Inflammatory macrophage treated with lipopolysaccharide for 1 hour (primary cell): ENCODE results near the gene C3AR1.
"Not testable (repeated sequence)": the region's sequence is repeated elsewhere in the genome, so short reads cannot be mapped to it uniquely, and the experiment has no call there.

Experiments
- DNase-seq, 2 donors: peaks; one replicate each; pipeline ENCODE4 v3.0.0-alpha.2; 2020 to 2022

C3AR1 gene

DNA sequence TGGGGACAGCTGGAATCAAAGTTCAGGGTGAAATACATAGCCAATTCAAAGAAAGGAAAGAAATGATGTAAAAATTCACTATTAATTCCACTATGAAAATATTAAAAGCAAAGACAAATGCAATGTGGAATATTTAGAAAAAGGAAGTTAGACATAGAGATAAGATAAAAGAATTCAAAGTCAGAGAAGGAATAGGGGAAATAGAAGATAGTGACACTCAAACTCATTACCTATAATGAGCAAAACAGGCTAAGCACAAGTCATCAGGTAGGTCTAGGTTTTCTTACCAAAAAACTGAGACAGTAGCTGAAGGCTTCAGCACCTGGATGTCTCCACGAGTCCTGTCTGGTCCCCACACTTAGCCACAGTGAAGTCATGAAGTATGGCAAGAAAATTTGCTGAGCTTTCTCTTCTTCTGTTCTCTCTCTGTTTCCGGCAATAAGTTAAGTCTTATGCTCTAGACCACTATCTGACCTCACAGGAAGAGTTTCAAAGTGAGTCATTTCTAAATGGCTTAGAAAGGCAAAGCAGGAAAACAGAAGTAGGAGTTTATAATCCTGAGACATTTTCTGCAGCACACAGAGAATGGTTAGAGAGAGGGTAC is at the start of gene C3AR1:
Gene C3AR1 (minus strand): TSS at position 369 of the 604 bp plus-strand sequence. CDS start 6,174 bp downstream, outside the sequence.
- peak; percentile 84 to 90 for DNase-seq

DNA sequence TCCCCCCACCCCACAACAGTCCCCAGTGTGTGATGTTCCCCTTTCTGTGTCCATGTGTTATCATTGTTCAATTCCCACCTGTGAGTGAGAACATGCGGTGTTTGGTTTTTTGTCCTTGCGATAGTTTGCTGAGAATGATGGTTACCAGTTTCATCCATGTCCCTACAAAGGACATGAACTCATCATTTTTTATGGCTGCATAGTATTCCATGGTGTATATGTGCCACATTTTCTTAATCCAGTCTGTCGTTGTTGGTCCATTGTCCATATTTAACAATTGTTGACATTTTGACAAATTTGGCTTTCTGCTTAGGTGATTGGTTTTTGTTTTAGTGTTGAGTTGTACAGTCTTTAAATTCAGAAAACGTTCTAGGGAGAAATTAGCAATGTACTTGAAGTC is 47.0 kb upstream of the C3AR1 start:
- not testable (repeated sequence) for DNase-seq

DNA sequence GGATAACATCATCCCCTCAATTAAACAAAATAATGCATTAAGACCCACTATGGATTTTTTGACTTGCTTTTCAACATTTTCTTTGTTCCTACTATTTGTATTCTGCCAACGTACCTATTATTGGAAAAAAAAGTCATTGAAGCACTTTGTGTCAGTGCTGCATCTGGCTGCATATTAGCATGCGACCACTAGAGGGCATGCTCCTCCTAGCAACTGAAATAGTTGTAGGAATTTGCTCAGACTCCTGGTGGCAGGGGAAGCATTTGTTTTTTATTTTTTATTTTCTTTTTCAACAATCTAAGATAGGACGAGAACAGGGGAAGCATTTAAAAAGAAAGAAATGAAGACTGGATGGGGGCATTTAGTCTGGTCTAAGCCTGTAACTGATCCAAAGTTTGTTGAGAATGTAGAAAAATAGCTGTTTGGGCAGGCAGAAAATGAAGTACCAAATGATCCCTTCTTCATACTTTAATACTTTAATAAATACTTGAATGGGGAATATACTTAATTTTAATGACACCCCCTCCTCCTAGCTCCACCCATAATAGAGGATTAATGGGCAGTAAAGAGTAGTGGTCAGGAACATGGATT is 42.7 kb upstream of the C3AR1 start:
- DNase-seq = peak; percentile 47 to 94

DNA sequence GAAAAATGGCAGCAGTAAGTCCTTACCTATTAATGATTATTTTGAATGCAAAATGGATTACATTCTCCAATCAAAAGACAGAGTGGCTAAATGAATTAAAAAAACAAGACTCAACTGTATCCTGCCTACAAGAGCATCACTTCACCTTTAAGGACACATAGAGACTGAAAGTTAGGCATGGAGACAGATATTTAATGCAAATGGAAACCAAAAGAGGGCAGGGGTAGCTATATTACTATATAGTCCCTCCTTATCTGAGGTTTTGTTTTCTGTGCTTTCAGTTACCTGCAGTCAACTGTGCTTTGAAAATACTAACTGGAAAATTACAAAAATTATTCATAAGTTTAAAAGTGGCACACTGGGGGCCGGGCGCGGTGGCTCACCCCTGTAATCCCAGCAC is 33.1 kb upstream of the C3AR1 start:
- DNase-seq = no peak

GRCh38 chr12:8096281-8096915 is 30.2 kb upstream of the C3AR1 start:
- DNase-seq = peak; percentile 32 to 73

GRCh38 chr12:8093291-8093690 is 27.1 kb upstream of the C3AR1 start:
- DNase-seq = peak in 1 of 2 donors; percentile 63

GRCh38 chr12:8089716-8090115 is 23.6 kb upstream of the C3AR1 start:
- peak; percentile 63 to 65 for DNase-seq

GRCh38 chr12:8089277-8089676 is 23.1 kb upstream of the C3AR1 start:
- DNase-seq = not testable (repeated sequence)

GRCh38 chr12:8088574-8088973 is 22.4 kb upstream of the C3AR1 start:
- no peak for DNase-seq

DNA sequence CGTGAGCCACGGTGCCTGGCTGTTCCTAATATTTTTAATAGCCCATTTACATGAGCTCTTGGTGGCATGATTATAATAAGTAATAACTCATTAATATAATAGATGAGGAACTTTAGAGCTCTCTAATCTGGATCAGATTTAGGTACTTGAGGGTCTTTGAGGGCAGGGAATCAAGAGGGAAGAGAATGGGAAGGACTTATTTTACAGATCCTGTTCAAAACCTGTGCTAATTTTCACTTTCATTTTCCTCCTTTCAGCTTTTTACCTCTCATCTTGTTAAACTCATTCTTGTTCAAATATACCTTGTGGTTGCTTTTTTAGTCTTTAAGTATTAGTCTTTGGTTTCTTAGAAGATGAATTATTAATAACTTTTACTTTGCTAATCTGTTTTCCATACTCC is 21.5 kb upstream of the C3AR1 start:
- no peak for DNase-seq

- DNase-seq = not testable (repeated sequence)
Measured at GRCh38 chr12:8084351-8084750, 18.2 kb upstream of the C3AR1 start.

DNA sequence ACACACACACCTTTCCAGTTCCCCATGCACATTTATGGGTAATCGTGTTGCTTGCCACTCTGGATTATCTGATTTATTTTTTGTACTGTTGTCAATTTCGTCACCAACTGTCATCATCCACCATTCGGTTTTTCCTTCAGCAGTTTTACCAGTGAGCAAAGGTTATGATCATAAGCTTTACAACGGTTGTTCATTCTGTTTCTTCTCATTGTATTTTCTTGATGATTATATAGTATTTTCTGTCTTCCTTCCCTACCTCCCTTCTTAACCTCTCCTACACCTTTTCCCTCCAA is 16.6 kb upstream of the C3AR1 start:
- DNase-seq = no peak

DNA sequence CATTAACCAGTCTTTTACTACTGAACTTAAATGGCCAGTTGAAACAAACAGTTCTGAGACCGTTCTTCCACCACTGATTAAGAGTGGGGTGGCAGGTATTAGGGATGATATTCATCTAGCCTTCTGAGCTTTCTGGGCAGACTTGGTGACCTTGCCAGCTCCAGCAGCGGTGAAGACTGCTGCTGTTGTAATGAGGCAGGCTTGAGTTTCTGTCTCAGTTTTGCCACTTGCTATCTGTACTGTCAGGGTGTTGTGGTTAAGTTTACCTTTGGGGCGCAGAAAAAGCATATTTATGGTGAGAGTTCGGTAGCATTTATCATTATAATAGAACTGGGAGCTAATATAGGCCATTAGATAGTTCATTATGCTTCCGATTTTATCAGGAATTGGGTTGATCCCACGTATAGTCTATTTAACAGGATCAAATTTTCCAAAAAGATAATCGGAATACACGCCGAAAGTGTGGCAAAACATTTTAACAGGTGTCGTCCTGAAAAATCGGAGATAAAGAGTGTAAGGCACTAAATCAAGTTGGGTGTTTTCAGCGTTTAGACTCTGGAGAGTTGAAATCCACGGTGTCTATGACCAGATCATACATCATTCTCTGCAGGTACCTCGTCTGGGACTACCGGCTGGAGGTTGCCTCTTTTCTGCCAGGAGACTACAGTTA is 15.2 kb upstream of the C3AR1 start:
- DNase-seq = no peak

DNA sequence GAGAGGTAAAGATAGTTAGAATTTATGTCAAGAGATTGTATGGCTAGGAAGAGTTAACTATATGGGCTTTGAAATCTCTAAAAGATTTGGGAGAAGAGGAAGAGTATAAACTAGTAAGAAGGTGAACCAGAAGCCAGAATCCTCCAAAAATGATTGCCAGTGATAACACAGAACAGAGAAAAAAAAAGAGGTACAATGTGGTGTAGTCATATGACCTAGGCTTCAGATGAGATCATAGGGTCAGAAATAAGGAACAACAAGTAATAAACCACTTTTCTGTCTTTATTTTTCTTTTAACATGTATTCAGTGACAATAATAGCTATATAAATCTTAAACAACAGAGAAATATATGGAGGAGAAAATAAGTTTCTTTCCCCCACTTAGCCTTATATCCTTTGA is 14.0 kb upstream of the C3AR1 start:
- peak; percentile 64 to 77 for DNase-seq

DNA sequence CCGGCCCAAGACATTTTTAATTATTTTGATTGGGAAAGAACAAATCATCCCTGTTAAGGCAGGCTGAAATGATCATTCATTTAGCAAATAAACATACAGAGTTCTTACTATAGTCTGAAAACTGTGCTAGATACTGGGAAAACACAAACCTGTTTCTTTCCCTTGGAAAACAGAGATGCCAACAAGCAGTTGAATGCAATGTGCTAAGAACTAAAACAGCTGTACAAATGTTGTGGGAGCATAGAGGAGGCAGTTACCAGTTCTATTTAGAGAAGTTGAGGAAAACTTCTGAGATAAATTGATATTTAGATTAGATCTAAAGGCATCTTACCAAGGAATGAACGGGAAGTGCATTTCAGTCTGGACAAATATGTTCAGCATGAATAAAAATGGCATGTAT is 12.8 kb upstream of the C3AR1 start:
- no peak for DNase-seq

DNA sequence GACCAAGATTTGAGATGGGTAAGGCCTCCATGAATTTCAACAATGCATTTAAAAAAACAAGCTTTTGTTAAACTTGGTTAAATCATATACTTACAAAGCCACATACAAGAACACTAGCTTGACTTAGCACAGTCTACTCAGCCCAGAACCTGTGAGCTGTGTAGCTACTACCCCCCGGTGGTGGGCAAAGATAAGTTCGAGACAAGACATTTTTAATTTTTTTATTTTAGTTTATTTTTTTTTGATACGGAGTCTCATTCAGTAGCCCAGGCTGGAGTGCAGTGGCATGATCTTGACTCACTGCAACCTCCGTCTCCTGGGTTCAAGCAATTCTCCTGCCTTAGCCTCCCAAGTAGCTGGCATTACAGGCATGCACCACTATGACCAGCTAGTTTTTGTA is 12.2 kb upstream of the C3AR1 start:
- DNase-seq = peak; percentile 52 to 54

DNA sequence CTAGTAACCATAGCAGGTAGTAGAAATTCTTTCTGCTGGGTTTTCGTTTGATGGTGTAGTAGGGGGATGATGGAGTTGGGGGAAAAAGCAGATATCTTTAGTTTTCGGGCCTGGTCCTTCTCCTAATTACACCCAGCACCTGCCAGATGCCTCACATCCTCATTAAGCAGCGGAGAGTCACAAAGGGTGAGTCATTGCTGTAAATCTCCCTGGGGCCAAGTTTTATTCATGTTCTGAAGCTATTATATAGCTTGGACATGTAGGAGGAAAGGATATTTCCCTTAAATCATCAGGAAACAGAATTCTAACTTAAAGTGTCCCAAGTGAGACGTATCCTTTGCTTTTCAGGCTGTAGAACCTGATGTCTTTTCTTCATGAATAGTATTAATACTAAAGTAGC is 11.0 kb upstream of the C3AR1 start:
- peak in 1 of 2 donors; percentile 48 for DNase-seq

GRCh38 chr12:8076366-8076765 is 10.2 kb upstream of the C3AR1 start:
- peak; percentile 61 to 72 for DNase-seq

- DNase-seq = no peak
Measured at GRCh38 chr12:8075935-8076334, 9.8 kb upstream of the C3AR1 start.

- DNase-seq = not testable (repeated sequence)
Measured at GRCh38 chr12:8071820-8072219, 5.7 kb upstream of the C3AR1 start.

DNA sequence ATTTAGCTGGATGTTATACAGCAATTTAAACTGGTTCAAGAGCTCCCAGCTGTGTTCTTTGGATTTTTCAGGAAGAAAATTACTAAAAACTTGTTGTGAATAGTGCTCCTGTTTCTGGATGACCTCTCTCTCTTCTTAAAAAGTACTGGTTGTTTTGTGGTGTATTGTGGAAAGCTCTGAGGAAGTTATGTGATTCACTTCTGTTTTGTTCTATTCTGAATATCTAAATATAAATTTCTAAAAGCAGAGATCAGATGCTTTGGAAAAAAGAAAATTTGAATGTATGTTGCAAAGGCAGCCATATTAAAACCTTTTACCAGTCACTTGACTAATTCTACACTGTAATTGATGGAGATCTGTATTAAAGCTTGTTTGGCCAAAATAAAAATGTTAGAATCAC is 3.4 kb upstream of the C3AR1 start:
- no peak for DNase-seq

DNA sequence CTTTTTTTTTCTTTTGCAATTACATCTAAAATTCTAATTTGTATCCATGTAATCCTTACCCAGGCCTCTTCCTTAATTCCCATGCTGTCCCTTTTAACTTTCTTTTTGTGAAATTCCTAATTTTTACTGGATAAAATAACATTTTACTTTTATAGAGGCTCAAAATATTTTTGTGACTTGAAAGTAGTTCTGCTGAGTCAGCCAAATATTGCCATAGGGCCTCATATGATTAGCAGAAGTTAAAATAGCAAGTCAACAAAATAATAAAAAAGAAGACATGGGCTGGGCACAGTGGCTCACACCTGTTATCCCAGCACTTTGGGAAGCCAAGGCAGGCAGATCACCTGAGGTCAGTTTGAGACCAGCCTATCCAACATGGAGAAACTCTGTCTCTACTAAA is 2.0 kb downstream of the C3AR1 start:
- DNase-seq = no peak

DNA sequence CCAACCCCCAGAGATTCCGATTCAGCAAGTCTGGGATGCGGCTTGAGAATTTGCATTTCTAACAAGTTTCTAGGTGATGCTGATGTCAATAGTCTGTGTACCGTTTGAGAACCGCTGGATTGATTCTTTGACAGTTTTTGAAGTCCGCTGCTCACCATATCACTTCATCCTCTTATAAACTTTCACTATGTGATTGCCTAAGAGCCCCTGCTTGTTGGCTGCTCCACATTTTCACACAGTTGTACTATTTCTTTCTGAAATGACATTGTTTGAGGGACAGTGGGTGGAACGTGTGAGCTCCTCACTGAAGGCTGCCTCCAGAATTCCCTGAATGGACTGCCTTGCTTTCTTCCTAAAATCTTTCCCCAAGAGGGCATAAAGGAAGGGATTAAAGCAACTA is 7.7 kb downstream of the C3AR1 start:
- peak; percentile 35 to 61 for DNase-seq

DNA sequence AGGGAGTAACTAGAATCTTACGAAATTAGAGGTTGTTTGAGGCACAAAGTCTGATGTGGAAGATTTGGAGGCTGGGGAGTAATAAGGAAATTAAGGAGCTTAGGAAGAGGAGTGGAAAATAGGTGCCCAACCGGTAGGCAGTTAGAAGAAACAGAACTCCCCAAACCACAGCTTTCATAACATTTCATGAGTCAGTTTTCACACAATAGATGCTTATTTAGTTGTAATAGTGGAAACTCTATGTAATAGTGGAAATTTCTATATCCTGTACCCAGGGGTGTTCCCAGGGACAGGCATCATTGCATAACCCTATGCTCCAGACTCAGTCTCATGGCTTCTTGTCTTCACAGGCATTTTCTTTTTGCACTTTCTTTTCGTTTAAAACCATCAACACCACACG is 8.3 kb downstream of the C3AR1 start:
- peak; percentile 97 to 98 for DNase-seq
